Endothelial cell of umbilical vein (primary cell): ENCODE measurements around the gene NINL.

Experiments
- EZH2 ChIP-seq: IDR thresholded peaks from 2 replicates; pipeline ENCODE4 v1.6.1; 2012; ENCODE audit warnings: borderline replicate concordance, low read depth, mild to moderate bottlenecking, moderate library complexity, low read length, inconsistent platforms; ENCODE audit not compliant: severe bottlenecking
- FOS ChIP-seq: IDR thresholded peaks from 2 replicates; pipeline ENCODE4 v1.6.1; 2011; ENCODE audit warnings: mild to moderate bottlenecking, low read length, moderate library complexity, borderline replicate concordance; ENCODE audit not compliant: insufficient read depth
- GATA2 ChIP-seq: IDR thresholded peaks from 2 replicates; pipeline ENCODE4 v1.7.0; 2011; ENCODE audit warnings: low read depth, mild to moderate bottlenecking, moderate library complexity, mixed read lengths, low read length; ENCODE audit not compliant: insufficient read length, insufficient read depth
- JUN ChIP-seq: IDR thresholded peaks from 2 replicates; pipeline ENCODE4 v1.6.1; 2011; ENCODE audit warnings: borderline replicate concordance, low read depth; ENCODE audit not compliant: insufficient read length, insufficient read depth
- MAX ChIP-seq: IDR thresholded peaks from 2 replicates; pipeline ENCODE4 v1.6.1; 2011; ENCODE audit not compliant: insufficient read depth, insufficient read length
- MYC ChIP-seq: IDR thresholded peaks from one replicate; pipeline ENCODE4 v1.6.1; 2011; ENCODE audit warnings: mild to moderate bottlenecking, low read depth, low read length
- POLR2A ChIP-seq: IDR thresholded peaks from 2 replicates; pipeline ENCODE4 v1.6.1; 2012; ENCODE audit warnings: low read depth, mild to moderate bottlenecking, control low read depth, low read length
- POLR2AphosphoS5 ChIP-seq: IDR thresholded peaks from 2 replicates; pipeline ENCODE4 v1.6.1; 2012; ENCODE audit warnings: low read depth, mild to moderate bottlenecking, control low read depth, low read length, moderate library complexity; ENCODE audit not compliant: insufficient read depth
- TF ChIP-seq, protein P1 (sequence below), 2 donors: IDR thresholded peaks; 1 replicate in 1 of 2; 2 replicates in 1 of 2; pipeline ENCODE4 v1.5.1; 2011; ENCODE audit warnings: low read length in 2 of 2, mild to moderate bottlenecking in 2 of 2, moderate library complexity in 2 of 2, control low read depth in 1 of 2, inconsistent platforms in 1 of 2, low read depth in 1 of 2; ENCODE audit not compliant: insufficient read depth in 1 of 2; ENCODE audit errors: extremely low read depth in 1 of 2

DNA sequence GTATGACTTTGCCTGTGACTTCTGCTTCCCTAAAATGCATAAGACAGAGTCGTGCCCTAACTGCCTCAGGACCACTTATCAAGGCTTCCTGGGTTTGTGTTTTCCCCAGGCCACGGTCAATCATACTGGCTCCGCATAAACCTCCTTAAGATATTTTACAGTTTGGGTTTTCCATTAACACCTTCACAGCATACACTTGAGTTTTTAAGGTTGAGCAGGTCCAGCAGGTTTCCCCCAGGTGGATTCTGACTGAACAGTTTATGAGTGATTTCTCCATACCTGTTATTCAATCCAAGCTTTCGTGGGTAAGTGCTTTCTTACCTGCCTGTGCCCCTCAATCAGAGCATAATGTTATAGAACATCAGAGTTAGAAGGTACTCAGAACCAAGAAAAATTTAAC, 39.3 kb downstream of the NINL start:
- TF ChIP-seq, protein P1, sequence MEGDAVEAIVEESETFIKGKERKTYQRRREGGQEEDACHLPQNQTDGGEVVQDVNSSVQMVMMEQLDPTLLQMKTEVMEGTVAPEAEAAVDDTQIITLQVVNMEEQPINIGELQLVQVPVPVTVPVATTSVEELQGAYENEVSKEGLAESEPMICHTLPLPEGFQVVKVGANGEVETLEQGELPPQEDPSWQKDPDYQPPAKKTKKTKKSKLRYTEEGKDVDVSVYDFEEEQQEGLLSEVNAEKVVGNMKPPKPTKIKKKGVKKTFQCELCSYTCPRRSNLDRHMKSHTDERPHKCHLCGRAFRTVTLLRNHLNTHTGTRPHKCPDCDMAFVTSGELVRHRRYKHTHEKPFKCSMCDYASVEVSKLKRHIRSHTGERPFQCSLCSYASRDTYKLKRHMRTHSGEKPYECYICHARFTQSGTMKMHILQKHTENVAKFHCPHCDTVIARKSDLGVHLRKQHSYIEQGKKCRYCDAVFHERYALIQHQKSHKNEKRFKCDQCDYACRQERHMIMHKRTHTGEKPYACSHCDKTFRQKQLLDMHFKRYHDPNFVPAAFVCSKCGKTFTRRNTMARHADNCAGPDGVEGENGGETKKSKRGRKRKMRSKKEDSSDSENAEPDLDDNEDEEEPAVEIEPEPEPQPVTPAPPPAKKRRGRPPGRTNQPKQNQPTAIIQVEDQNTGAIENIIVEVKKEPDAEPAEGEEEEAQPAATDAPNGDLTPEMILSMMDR (IDR thresholded peaks at IDR 0.05; ENCODE audit: extremely low read depth in 1 of 2, insufficient read depth in 1 of 2, low read depth in 1 of 2, low read length in 2 of 2), result no peak
- TF ChIP-seq EZH2 (no peak), POLR2AphosphoS5 (no peak), POLR2A (no peak), MAX (no peak), FOS (no peak), JUN (no peak), MYC (no peak), GATA2 (no peak)
